ENCODE results near the gene TTLL11. TPM values are rescaled to one million over a fixed set of nuclear protein-coding genes. Genes with fewer than 3 reads are reported as not detected.

Gene TTLL11
- total RNA-seq, 1 experiment from 2014 or later = 7.0 TPM

DNA sequence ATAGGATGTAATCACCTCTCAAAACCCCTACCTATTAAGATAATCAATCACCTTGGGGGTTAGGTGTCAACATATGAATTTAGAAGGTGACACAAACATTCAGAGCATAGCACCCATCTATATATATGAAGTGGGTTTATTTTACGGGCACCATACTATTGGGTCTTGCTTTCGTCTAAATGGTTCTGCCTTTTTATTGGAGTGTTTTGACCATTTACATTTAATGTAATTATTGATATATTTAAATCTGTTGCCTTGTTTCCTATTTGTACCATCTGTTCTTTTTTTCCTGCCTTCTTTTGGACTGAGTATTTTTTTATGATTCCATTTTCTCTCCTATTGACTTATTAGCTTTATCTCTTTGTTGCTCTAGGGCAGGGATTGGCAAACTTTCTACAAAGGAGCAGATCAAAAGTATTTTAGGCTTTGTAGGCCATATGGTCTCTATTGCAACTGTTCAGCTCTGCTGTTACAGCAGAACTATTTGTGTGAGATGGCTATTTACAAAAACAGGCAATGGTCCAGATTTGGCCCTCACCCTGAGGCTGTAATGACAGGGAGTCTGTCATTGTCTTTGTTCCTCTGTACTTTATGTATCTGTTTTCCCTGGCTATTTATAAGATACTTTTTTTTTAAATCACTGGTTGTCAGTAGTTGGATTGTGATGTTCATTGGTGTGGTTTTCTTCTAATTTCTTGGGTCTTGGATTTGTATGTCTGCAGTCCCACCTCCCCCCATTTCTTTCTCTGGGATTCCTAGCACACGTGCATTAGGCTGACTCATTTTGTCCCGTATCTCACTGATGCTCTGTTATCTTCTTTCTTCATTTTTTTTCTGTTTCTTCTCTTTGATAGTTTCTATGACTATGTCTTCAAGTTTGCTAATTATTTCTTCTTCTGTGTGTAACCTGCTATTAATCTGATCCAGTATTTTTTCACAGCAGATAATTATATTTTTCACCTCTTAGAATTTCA is 314.6 kb downstream of the TTLL11 start:
- no peaks in the 10 kb centered on the region for H3K79me2 ChIP-seq (ENCODE audit: low read length)
- H3K27me3 ChIP-seq (ENCODE audit: low read length) = no peaks in the 10 kb centered on the region
- no peaks in the 10 kb centered on the region for H3K9me2 ChIP-seq (replicated peaks; ENCODE audit: low read length)
- no peaks in the 10 kb centered on the region for H3F3A ChIP-seq (ENCODE audit: low read length, unreplicated experiment)
- no peak overlapping the region for H3K27ac ChIP-seq (ENCODE audit: low read length)
- intact Hi-C loops (cut with micrococcal nuclease) = no loop called here
- H3K36me3 ChIP-seq (ENCODE audit: low read depth, low read length) = no peaks in the 10 kb centered on the region
- no peak for TF ChIP-seq EZH2 (IDR thresholded peaks at IDR 0.05; ENCODE audit: low read length, unreplicated experiment)
- no peak for TF ChIP-seq CTCF (conservative IDR thresholded peaks at IDR 0.05; ENCODE audit: low read depth, low read length)
- TF ChIP-seq EZH2phosphoT487 (IDR thresholded peaks at IDR 0.05; ENCODE audit: borderline replicate concordance, low read length) = no peak
- no peak for ATAC-seq
- H2AFZ ChIP-seq (ENCODE audit: low read length) = no peak overlapping the region
- no peaks in the 10 kb centered on the region for H3K4me1 ChIP-seq (ENCODE audit: insufficient read depth, low read length)
- H3K9ac ChIP-seq (ENCODE audit: low read length) = no peak overlapping the region
- no peaks in the 10 kb centered on the region for H3K9me3 ChIP-seq (ENCODE audit: low read length)
- ChIA-PET POLR2A (ENCODE audit: unreplicated experiment) (no interaction called here), CTCF (no interaction called here)
- DNase-seq = no peak
- H4K20me1 ChIP-seq (ENCODE audit: low read length) = no peaks in the 10 kb centered on the region
- no TSS peak for BruUV-seq (replicated peaks)
- H3K4me3 ChIP-seq (ENCODE audit: low read length) = no peak overlapping the region
- H3K4me2 ChIP-seq (ENCODE audit: low read length) = no peak overlapping the region

DNA sequence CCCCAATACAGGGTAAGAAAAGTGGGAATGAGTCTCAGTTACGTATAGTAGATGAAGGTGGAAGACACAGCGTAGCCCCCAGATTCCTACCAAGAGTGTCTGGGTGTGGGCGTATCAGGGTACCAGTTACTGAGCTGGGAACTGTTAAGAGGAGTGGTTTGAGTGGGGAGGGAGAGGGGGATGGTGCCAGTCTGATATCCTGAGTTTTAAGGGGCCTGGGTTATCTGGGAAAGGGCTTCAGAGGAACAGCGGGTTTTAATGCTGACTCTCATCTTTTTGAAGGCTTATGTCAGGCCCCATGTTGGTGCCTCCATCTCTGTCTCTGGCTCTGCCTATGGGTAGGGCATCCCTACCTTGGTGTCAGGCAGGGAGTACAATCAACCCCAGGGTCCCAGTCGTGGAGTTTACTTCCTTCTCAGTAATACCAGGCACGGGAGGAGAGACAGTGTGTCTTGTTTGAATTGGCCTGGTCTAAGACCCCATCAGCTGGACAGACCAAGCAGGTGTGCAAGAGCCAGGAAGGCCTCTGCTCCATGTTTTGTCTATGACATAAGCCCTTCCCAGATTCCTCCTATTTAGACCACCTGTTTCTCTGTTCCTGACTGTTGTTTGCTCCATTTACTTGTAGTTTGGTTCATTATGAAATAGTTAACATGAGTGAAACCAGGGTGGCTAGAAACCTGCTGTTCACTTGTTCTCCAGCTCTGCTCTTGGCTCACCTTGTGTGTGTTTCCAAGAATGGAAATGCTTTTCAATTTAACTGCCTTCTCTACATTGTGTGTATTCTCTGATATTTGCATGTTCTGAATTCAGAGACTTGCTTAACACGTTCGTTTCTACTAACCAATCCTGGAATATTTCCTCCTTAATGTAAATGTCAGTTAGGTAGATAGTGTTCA is 316.1 kb downstream of the TTLL11 start:
- Histone ChIP-seq H3K9me2 (replicated peaks; ENCODE audit: low read length) (no peaks in the 10 kb centered on the region), H3K9me3 (ENCODE audit: low read length) (no peaks in the 10 kb centered on the region), H3K9ac (ENCODE audit: low read length) (no peak overlapping the region), H3K27me3 (ENCODE audit: low read length) (no peaks in the 10 kb centered on the region), H3K4me3 (ENCODE audit: low read length) (no peak overlapping the region), H3F3A (ENCODE audit: low read length, unreplicated experiment) (no peaks in the 10 kb centered on the region), H3K27ac (ENCODE audit: low read length) (no peak overlapping the region), H3K79me2 (ENCODE audit: low read length) (no peaks in the 10 kb centered on the region), H3K36me3 (ENCODE audit: low read depth, low read length) (no peaks in the 10 kb centered on the region), H2AFZ (ENCODE audit: low read length) (no peak overlapping the region), H4K20me1 (ENCODE audit: low read length) (no peaks in the 10 kb centered on the region), H3K4me1 (ENCODE audit: insufficient read depth, low read length) (no peaks in the 10 kb centered on the region), H3K4me2 (ENCODE audit: low read length) (no peak overlapping the region)
- ChIA-PET POLR2A (ENCODE audit: unreplicated experiment) (no interaction called here), CTCF (no interaction called here)
- intact Hi-C loops (cut with micrococcal nuclease) = no loop called here
- DNase-seq (no peak), ATAC-seq (no peak)
- TF ChIP-seq EZH2 (IDR thresholded peaks at IDR 0.05; ENCODE audit: low read length, unreplicated experiment) (no peak), CTCF (conservative IDR thresholded peaks at IDR 0.05; ENCODE audit: low read depth, low read length) (no peak), EZH2phosphoT487 (IDR thresholded peaks at IDR 0.05; ENCODE audit: borderline replicate concordance, low read length) (no peak)
- no TSS peak for BruUV-seq (replicated peaks)
